ENCODE measurements around the gene TAL2.
A peak's percentile ranks its signal among the peaks of the same experiment; 100 is the strongest.

The TAL2 gene

DNA sequence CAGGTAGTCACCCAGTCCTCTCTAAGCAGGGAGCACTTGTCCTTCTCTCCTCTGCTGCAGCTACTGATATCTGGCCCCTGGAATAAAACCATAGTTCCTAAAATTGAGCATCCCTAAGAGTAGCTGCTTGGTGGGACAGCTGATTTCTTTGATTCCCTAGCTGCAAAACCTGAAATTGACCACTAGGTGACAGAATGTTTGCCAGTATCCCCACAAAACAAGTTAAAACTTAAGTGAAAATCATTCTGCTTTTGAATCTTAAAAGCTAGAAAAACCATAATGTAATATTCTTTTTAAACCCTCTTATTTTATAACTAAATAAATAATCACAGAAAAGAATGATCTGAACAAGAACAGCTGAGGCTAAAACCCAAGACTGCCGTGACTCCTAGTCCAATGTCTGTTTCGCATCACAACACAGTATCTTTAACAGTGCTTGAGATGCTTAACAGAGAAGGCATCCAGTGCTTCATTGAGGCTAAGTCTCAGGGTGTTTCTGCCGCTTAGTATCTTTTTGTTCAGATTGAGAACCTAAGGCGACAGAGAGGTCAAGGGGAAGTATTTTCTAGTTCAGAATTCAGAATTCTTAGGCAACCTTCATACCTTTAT is 24.4 kb upstream of the TAL2 start:
- H3K36me3 ChIP-seq (ENCODE audit: insufficient read depth, low read length) = peaks cover 15% of the 10 kb centered on the region; the same call in 1 of the 2 replicates
- H3K9ac ChIP-seq (ENCODE audit: low read depth, low read length) = no peak overlapping the region
- H3K79me2 ChIP-seq (ENCODE audit: insufficient read depth, low read length) = no peaks in the 10 kb centered on the region
- H3K27me3 ChIP-seq (ENCODE audit: insufficient read depth, low read length, poor library complexity) = no peaks in the 10 kb centered on the region
- no peaks in the 10 kb centered on the region for H4K20me1 ChIP-seq (ENCODE audit: insufficient read depth, low read length)
- no peak overlapping the region for H3K4me3 ChIP-seq (ENCODE audit: low read depth in 1 of 2, low read length in 2 of 2)
- no peak overlapping the region for H2AFZ ChIP-seq (ENCODE audit: low read depth, low read length)
- TF ChIP-seq, protein P1, sequence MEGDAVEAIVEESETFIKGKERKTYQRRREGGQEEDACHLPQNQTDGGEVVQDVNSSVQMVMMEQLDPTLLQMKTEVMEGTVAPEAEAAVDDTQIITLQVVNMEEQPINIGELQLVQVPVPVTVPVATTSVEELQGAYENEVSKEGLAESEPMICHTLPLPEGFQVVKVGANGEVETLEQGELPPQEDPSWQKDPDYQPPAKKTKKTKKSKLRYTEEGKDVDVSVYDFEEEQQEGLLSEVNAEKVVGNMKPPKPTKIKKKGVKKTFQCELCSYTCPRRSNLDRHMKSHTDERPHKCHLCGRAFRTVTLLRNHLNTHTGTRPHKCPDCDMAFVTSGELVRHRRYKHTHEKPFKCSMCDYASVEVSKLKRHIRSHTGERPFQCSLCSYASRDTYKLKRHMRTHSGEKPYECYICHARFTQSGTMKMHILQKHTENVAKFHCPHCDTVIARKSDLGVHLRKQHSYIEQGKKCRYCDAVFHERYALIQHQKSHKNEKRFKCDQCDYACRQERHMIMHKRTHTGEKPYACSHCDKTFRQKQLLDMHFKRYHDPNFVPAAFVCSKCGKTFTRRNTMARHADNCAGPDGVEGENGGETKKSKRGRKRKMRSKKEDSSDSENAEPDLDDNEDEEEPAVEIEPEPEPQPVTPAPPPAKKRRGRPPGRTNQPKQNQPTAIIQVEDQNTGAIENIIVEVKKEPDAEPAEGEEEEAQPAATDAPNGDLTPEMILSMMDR (IDR thresholded peaks at IDR 0.05; ENCODE audit: borderline replicate concordance, extremely low read depth, low read length, poor library complexity, severe bottlenecking) = peak; percentile 34
- no peak for TF ChIP-seq EZH2 (IDR thresholded peaks at IDR 0.05; ENCODE audit: borderline replicate concordance, low read depth, low read length, severe bottlenecking)
- no peaks in the 10 kb centered on the region for H3K9me3 ChIP-seq (ENCODE audit: insufficient read depth, low read length, severe bottlenecking)
- no peak for DNase-seq
- H3K4me1 ChIP-seq (ENCODE audit: insufficient read depth, low read length) = no peaks in the 10 kb centered on the region
- H3K27ac ChIP-seq (ENCODE audit: low read length) = no peak overlapping the region
- ATAC-seq (ENCODE audit: insufficient read depth, low read depth) = no peak
- no peak overlapping the region for H3K4me2 ChIP-seq (ENCODE audit: insufficient read depth, low read length)

DNA sequence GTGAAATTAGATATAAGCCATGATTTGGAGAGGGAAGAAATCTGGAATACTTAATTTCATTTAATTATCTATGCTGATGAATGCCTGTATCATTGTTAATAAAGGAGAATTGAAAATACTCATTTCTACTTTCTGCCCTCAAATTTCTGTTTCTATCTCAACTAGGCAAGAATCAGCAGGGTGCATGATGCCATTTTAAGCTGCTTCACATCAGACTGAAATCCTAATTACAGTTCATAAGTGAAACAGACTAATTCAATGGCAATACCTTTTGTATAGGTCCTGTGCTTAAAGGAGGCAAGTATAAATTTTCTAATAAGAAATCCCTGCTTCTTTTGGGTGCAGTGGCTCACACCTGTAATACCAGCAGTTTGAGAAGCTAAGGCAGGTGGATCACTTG is 22.3 kb upstream of the TAL2 start:
- DNase-seq (no peak), ATAC-seq (ENCODE audit: insufficient read depth, low read depth) (no peak)
- Histone ChIP-seq H3K4me1 (ENCODE audit: insufficient read depth, low read length) (no peaks in the 10 kb centered on the region), H4K20me1 (ENCODE audit: insufficient read depth, low read length) (no peaks in the 10 kb centered on the region), H2AFZ (ENCODE audit: low read depth, low read length) (no peak overlapping the region), H3K36me3 (ENCODE audit: insufficient read depth, low read length) (peaks cover 10% of the 10 kb centered on the region; the same call in 1 of the 2 replicates), H3K9me3 (ENCODE audit: insufficient read depth, low read length, severe bottlenecking) (no peaks in the 10 kb centered on the region), H3K4me2 (ENCODE audit: insufficient read depth, low read length) (no peak overlapping the region), H3K27me3 (ENCODE audit: insufficient read depth, low read length, poor library complexity) (no peaks in the 10 kb centered on the region), H3K4me3 (ENCODE audit: low read depth in 1 of 2, low read length in 2 of 2) (no peak overlapping the region), H3K79me2 (ENCODE audit: insufficient read depth, low read length) (no peaks in the 10 kb centered on the region), H3K27ac (ENCODE audit: low read length) (no peak overlapping the region), H3K9ac (ENCODE audit: low read depth, low read length) (no peak overlapping the region)
- TF ChIP-seq EZH2 (IDR thresholded peaks at IDR 0.05; ENCODE audit: borderline replicate concordance, low read depth, low read length, severe bottlenecking) = no peak
- TF ChIP-seq, protein P1 (IDR thresholded peaks at IDR 0.05; ENCODE audit: borderline replicate concordance, extremely low read depth, low read length, poor library complexity, severe bottlenecking) = no peak

DNA sequence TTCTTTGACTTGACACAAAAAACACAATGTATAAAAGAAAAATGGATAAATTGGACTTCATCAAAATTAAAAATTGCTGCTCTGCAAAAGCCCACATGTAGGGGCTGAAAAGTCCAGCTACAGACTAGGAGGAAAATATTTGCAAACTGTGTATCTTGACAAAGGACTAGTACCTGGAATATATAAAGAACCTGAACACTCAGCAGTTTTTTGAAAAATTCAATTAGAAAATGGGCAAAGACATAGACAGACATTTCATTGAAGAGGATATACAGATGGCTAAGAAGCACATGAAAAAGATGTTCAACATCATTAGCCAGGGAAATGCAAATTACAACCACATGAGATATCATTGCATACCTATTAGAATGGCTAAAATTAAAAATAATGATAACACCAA is 18.5 kb upstream of the TAL2 start:
- H3K4me1 ChIP-seq (ENCODE audit: insufficient read depth, low read length) = no peaks in the 10 kb centered on the region
- DNase-seq (no peak), ATAC-seq (ENCODE audit: insufficient read depth, low read depth) (no peak)
- H3K4me2 ChIP-seq (ENCODE audit: insufficient read depth, low read length) = no peak overlapping the region
- no peak overlapping the region for H3K27ac ChIP-seq (ENCODE audit: low read length)
- TF ChIP-seq, protein P1 (IDR thresholded peaks at IDR 0.05; ENCODE audit: borderline replicate concordance, extremely low read depth, low read length, poor library complexity, severe bottlenecking) = no peak
- TF ChIP-seq EZH2 (IDR thresholded peaks at IDR 0.05; ENCODE audit: borderline replicate concordance, low read depth, low read length, severe bottlenecking) = no peak
- no peak overlapping the region for H3K9ac ChIP-seq (ENCODE audit: low read depth, low read length)
- H3K9me3 ChIP-seq (ENCODE audit: insufficient read depth, low read length, severe bottlenecking) = no peaks in the 10 kb centered on the region
- no peaks in the 10 kb centered on the region for H4K20me1 ChIP-seq (ENCODE audit: insufficient read depth, low read length)
- peaks cover 3% of the 10 kb centered on the region; the same call in 1 of the 2 replicates for H3K36me3 ChIP-seq (ENCODE audit: insufficient read depth, low read length)
- H3K27me3 ChIP-seq (ENCODE audit: insufficient read depth, low read length, poor library complexity) = no peaks in the 10 kb centered on the region
- H2AFZ ChIP-seq (ENCODE audit: low read depth, low read length) = no peak overlapping the region
- no peak overlapping the region for H3K4me3 ChIP-seq (ENCODE audit: low read depth in 1 of 2, low read length in 2 of 2)
- H3K79me2 ChIP-seq (ENCODE audit: insufficient read depth, low read length) = no peaks in the 10 kb centered on the region
